ENCODE measurements around the gene PSMB4. TPM values are rescaled to one million over a fixed set of nuclear protein-coding genes. Genes with fewer than 3 reads are reported as not detected.
A peak's percentile ranks its signal among the peaks of the same experiment; 100 is the strongest.
"Not testable (repeated sequence)": the region's sequence is repeated elsewhere in the genome, so short reads cannot be mapped to it uniquely, and the experiment has no call there.

The PSMB4 gene
- polyA plus RNA-seq, 12 donors, result 94.7 to 173 (median 159) TPM; not detected in 1

DNA sequence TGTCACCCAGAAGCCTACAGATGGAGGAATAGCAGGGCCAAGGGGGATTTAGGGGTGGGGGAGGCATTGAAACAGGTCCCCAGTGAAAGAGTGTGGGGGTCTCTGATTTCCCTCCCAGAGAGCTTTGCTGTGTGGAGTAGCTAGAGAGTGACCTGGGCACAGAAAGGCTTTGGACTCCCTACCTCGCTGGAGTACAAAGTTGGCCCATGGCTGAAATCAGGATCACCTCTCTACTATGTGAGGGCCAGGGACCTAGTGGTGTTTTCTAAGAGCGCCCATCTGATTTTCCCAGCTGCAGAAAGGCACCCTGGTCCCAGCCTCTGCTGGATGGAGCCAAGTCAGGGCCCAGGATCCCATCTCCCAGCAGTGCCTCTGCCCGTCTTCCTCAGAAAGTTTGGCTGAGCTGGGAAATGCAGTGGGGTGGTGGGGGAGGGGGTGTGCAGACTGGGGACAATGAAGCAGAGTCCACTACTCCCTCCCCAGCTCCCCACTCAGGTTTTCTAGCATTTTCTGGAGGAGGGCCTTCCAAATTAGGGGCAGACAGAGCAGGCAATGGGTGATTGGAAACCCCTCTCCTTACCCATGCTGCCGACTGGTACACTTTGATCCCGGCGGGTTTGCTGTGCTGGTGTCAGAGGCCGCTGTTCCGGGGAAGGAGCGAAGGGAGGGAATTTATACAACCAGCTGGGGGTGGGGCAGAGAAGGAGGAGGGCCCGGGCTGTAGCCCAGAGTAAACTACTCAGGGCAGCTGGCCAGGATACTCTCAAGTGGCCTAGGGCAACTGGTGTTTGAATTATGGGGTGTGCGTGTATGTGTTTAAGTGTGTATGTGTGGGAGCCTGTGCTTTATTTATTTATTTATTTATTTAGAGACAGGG lies 27.1 kb upstream of the PSMB4 start, which contains the start of gene SELENBP1:
TSS of gene SELENBP1 (minus strand) at position 648 of the 877 bp plus-strand sequence. CDS start at position 584, 64 bp downstream.
- DNase-seq, result peak; percentile 71

DNA sequence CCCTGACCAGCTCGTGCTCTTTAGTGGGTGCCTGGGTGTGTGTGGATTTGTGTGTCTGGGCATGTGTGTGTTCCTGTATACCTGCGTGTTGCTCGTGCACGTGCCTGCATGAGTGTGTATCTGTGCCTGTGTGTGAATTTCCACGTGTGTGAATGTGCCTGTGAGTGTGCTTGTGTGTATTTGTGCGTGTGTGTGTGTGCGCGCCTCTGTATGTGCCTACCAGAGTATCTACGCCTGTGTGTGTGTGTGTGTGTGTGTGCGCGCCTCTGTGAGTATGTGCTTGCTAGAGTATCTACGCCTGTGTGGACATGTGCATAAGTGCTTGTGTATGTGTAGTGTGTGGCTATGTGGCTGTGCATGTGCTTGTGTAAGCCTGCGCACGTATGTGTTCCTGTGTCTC lies 26.2 kb upstream of the PSMB4 start:
- no peak for DNase-seq

DNA sequence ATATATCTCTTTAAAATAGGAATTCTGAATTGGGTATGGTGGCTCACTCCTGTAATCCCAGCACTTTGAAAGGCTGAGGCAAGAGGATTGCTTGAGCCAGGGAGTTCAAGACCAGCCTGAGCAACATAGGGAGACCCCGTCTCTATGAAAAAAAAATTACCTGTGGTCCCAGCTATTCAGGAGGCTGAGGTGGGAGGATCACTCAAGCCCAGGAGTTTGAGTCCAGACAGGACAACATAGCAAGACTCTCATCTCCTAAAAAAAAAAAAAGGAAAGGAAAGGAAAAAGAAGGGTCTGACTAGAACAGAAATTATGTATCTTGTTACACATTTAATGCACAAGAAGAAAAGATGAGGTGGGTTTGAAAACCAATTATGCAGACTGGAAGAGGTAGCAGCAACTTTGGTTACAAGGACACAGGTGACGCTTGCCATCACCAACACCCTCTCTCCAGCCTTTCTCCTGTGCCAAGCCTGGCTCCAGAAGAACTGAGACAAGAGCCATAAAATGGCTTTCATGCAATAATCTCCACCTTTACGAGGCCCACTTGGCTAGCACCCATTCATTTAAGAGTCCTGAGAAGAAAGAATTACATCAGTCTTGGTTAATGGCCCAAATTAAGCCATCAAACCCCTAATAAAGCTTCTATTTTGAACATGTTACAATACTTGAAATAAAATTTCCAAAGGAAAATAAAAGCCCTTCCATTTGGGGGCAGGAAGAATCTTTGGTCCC lies 22.1 kb upstream of the PSMB4 start:
- DNase-seq, result no peak

DNA sequence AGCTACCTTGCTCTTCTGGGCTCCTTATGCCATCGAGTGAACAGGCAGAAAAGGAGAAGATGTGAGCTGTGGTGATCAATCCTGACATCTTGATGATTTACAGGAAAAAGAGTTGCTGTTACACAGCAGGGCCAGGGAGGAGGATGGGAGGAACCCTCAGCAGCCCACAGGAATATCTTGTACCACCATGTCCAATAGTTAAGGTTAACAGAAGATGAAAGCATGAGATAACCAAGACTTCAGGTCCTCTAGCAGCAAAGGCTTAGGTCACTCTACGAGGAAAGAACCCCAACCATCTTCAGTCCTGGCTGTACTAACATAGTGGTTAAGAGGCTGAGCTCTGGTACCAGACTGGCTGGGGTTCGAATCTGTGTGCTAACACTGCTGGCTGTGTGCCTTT lies 14.8 kb upstream of the PSMB4 start:
- no peak for DNase-seq

DNA sequence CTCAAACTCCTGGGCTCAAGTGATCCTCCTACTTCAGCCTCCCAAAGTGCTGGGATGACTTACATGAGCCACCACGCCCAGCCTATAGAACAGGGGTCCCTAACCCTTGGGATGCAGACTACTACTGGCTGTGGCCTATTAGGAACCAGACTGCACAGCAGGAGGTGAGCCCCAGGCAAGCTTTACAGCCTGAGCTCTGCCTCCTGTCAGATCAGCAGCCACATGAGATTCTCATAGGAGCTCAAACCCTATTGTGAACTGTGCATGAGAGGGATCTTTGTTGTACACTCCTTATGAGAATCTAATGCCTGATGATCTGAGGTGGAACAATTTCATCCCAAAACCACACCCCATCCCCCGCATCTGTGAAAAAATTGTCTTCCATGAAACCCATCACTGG lies 13.4 kb upstream of the PSMB4 start:
- no peak for DNase-seq

DNA sequence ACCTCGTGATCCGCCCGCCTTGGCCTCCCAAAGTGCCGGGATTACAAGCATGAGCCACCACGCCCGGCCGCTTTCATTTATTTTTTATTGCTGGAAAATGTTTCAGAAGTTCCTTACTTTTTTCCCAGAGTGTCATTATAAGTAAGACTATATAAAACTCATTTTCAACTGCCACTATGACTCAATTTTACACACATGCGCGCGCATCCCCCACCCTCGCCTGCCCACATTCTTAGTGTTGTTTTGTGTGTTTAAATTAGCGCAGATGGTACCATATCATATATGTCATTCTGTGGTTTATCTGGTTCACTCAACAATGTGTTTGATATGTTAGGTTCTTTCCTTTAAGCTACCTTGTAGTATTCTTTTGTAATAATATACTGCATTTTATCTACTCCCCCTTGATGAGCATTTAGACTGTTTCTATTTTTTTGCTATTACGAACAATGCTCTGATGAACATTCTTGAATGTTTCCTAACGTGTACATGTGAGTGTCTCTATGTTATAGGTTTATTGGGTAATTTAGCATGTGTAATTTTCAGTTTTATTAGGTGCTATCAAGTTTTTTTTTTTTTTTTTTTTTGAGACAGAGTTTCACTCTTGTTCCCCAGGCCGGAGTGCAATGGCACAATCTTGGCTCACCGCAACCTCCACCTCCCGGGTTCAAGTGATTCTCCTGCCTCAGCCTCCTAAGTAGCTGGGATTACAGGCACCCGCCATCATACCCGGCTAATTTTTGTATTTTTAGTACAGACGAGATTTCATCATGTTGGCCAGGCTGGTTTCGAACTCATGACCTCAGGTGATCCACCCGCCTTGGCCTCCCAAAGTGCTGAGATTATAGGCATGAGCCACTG lies 8.9 kb upstream of the PSMB4 start:
- not testable (repeated sequence) for DNase-seq

DNA sequence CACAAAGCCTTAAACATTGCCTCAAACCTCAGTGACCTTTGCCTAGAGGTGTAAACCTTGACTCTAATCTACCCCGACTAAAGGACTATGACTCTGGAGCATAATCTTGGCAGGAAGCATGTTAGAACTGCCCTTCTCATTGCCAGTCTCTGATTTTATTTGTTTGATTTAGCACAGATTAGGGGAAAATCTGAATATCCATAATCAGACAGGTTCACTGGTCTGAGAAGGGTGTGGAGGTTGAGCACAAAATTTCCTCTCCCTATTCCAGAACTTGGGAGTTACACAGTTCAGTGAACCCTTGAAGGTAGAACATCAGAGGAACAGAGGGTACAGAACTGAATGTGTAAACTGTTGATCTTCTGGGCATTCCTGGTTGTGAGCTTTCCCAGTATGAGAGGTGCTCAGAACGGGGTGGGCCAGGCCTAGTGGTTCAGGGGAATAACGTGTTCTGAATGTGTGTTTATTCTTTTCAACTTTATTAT lies 8.3 kb upstream of the PSMB4 start:
- no peak for DNase-seq

DNA sequence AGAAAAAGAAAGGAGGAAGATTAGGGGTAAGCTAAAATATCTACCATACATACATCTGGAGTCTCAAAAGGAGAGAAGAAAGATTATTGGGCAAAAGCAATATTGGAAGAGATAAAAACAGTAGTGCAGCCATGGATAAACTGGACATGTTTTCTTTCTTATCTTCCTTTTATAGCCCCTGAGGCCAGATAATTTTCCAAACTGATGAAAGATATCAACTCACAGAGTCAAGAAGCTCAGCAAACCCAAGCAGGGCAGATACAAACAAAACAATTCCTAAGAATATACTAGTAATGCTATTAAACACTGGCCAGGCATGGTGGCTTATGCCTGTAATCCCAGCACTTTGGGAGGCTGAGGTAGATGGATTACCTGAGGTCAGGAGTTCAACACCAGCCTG lies 5.8 kb upstream of the PSMB4 start:
- DNase-seq, result no peak

DNA sequence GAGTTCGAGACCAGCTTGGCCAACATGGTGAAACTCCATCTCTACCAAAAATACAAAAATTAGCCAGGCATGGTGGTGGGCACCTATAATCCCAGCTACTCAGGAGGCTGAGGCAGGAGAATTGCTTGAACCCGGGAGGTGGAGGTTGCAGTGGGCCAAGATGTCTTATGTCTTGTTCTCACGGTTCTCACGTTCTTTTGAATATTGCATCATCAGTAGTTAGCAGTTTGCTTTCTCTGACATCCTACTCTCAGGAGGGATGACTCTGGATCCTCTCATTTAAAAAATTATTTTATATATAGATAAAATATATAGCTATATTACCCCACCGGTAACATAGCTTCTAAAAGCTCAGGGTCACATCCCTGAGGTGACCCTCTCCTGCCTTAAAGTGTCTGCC lies 3.1 kb upstream of the PSMB4 start:
- not testable (repeated sequence) for DNase-seq

DNA sequence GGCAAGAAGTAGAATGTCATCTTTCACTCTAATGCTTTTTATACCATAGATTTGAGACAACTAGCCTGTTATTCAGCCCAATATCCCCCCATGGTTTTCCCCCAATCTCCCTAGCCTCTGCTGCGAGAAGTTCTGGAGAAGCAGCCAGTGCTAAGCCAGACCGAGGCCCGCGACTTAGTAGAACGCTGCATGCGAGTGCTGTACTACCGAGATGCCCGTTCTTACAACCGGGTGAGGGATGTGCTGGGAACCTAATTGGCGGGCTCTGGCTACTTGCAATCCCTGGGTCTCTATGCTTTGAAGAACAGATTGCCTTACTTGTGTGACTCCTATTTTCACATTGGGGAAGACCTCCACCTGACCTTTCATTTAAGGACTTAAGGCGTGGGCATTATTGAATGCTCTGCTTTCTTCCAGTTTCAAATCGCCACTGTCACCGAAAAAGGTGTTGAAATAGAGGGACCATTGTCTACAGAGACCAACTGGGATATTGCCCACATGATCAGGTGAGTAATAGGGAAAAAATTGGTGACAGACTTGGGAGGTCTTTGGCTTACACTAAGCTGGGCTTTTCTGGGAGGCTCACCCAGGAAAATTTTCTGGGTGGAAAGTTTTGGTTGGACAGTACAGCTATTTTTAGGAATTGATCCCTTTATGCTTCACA lies 1.9 kb downstream of the PSMB4 start:
- no peak for DNase-seq

DNA sequence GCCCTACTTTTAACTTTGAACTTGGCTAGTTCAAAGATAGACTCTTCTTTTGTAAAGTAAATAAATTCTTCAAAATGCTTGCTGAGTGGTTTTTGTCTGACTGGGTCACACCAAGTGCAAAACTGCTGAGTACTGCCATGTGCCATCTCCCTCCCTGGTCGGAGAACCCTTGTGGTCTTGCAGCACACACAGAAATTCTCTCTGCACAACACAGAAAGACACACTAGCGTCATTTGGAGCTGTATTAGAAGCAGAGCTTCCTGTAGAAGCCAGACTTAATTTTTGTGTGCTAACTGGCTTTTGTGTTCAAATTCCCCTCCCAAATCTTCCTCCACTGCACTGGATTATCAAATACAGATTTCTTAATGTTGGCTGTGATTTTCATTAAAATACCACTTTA lies 2.5 kb downstream of the PSMB4 start:
- DNase-seq, result no peak

DNA sequence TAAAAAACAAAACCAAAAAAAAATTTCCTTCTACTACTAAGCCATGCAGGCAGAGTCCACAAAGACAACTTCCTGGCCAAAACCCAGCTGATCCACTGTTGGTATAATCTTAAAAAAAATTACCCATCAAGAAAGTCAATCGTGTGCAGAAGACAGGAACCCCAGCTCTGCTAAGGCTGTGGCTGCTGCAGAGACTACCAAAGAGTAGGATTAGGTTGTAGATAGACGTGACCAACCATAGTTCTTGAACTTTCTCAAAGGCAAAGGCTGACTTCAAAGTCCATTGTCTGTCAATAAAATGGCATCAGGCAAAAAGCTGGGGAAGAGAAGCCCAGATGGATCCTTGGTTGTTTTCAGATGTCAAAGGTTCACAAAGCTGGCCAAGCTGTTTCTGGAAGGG lies 3.4 kb downstream of the PSMB4 start:
- DNase-seq, result no peak

DNA sequence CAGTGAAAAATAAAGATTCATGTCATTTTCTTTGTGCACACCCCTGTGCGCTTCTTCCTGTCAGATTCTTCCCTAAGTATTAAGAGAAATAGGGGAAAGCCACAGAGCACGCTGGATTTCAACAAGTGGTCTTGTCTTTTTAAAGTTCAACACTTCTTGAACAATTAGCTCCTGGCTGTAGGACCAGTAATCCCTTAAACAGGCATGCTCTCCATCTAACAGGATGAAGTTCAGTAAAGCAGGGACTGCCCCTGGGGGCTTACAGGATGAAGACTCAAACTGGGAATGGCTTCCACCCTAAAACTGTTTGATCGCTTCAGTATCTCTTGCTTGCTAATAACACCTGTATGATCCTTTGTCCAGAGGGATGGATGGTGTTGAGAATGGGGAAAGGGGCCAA lies 4.2 kb downstream of the PSMB4 start:
- no peak for DNase-seq

DNA sequence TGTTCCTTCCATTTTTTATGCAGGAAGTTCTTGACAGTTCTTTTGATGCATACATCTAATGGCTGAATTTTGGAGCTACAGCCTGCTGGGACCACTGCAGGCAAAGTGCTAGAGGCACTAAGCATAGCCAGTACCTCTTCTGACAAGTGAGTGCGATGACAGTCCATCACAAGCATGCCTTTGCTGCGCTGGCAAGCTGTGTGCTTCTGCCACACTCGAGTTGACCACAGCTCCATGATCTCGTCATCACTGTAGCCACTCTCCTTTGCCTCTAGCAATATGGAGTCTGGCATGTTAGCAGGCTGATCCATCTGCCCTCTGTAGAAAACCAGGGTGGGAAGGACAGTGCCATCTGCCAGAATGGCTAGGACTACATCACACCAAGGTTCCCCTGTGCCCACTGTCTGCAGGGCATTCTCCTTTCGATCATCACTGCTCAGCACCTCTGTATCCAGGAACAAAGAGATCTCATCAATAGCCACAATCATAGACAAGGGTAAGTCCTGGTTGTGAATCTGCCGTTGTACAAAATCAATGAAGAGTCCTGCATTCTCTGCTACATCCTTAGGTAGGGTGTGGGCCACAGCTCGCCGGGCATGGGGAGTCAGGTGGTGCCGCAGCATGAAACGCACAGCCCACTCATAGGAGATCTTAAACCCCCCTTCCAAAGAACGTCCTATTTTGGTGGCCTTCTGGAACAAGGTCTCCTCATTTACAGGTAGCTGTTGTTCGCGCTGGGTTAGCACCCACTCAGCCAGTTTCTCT lies 6.0 kb downstream of the PSMB4 start:
- DNase-seq, result no peak

DNA sequence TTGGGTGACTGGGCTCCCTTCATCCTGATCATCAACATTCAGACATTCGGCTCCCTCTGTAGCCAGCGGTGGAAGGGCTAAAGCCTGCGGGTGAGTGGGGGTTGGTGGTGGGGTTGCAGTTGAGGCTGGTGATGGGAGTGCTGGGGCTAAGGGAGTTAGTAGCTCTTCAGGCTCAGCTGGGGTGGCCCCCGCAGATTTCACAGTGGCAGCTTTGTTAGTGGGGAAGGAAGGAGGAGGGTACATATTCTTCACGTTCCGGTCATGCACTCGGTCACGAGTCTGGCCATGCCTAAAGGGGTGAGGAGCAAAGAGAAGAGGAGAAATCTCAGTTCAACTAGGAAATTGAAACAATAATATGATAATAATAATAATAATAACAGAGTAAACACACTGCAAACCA lies 6.8 kb downstream of the PSMB4 start:
- DNase-seq, result no peak

DNA sequence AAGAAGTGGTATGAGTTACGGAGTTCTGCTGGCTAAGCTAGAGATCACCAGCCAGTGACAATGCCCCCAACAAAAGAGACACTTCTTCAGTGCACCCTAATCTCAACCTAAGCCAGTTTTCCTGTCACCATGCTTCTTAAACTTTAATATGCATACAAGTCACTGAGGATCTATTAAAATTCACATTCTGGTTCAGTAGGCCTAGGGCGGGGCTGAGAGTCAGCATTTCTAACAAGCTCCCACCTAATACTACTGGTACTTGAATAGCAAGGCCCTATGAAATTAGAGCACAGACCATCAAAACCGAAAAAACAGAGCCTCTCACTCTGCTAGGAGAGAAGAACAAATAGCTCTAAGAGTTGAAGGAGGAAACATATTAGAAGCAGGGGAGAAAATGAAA lies 7.9 kb downstream of the PSMB4 start:
- no peak for DNase-seq

DNA sequence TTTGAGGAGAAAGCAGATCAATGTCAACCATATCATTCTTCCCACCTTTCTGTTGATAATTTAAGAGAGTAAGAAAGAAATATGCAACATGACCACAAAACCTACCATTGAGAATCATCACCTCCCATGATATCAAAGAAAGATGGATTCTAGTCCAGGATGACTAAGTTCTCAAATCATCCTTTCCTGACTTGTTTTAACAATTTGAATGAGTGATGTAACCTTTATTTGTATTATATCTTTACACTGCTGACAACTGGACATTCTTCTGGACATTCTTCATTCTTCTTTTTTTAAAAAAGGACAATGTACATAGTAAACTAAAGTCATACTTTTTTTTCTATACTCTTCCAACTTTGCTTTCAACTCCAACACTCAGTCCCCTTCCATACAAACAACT lies 9.5 kb downstream of the PSMB4 start:
- DNase-seq, result no peak

DNA sequence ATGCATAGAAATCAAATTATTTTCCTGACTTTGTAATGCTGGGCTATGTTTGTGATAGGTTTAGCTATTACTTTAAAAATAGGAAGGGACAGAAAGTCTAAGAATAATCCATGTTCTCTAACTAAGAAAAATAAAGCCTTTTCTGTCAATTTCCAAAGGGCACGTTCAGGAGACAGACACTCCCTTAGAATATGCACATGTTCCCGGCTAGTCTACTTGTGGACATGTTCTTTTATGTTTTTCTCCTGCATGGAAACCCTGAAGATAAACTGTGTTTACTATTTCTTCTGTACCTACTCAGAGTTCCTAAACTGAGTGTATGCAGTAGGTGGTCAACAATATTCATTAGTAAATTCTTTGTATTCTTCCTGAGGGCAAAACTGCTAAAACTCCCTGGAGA lies 12.5 kb downstream of the PSMB4 start:
- no peak for DNase-seq

DNA sequence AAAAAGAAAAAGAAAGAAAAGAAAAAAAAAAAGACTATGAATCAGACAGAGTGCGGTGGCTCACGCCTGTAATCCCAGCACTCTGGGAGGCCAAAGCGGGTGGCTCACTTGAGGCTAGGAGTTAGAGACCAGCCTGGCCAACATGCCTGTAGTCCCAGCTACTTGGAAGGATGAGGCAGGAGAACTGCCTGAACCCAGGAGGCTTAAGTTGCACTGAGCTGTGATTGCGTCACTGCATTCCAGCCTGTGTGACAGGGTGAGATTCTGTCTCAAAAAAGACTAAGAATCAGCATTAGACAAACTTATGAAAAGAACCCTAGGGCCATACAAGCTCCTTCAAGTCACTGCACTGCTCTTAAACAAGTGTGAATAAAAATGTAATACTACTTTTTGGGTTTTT lies 16.9 kb downstream of the PSMB4 start:
- no peak for DNase-seq

DNA sequence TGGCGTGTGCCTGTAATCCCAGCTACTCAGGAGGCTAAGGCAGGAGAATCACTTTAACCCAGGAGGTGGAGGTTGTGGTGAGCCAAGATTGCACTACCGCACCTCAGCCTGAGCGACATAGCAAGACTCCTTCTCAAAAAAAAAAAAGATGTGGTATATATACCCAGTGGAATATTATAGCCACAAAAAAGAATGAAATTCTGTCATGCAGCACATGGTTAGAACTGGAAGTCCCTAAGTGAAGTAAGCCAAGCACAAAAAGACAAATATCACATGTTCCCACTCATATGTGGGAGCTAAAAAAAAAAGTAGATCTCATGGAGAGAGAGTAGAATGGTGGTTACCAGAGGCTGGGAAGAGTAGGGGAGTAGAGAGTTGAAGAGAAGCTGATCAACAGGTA lies 18.7 kb downstream of the PSMB4 start:
- no peak for DNase-seq

DNA sequence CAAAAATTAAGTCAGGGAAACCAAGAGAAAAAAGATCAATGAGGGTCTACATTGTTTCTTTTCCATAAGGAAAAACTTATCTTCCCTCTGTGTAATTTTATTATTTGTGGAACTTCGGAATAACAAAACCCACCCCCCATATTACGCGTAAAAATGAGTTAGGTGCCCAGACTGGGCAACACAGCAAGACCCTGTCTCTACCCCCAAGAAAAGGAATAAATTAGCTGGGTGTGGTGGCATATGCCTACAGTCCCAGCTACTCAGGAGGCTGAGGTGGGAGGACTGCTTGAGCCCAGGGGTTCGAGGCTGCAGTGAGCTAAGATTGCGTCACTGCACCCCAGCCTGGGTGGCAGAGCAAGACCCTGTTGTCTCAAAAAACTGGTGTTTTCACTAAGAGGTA lies 20.4 kb downstream of the PSMB4 start:
- no peak for DNase-seq
